ENCODE data around the gene PTCD2. TPM values are rescaled to one million over a fixed set of nuclear protein-coding genes. Genes with fewer than 3 reads are reported as not detected.
A peak's percentile ranks its signal among the peaks of the same experiment; 100 is the strongest.

PTCD2 gene
- total and polyA plus RNA-seq, 8 donors = 0.80 to 5.3 (median 2.7) TPM

GRCh38 chr5:72372923-72373322 is 52.8 kb downstream of the PTCD2 start:
- WGBS, 2 donors = 75 to 87% methylated on average over 4 of the region's 4 CpGs
- intact Hi-C loops (cut with DNase I) = loop anchor here in 1 of 3 donors (10.0 kb wide), 1 partner anchor 132 kb away; the partner anchor contains the start of gene ZNF366
- Histone ChIP-seq H3K27ac (no peak overlapping the region), H3K9me3 (no peaks in the 10 kb centered on the region), H3K36me3 (no peaks in the 10 kb centered on the region), H3K27me3 (no peaks in the 10 kb centered on the region), H3K4me3 (no peak overlapping the region), H3K4me1 (no peaks in the 10 kb centered on the region)
- no peak for TF ChIP-seq CTCF (IDR thresholded peaks at IDR 0.05)
- FAIRE-seq = no peak
- no peak for ATAC-seq
- no peak for DNase-seq

GRCh38 chr5:72374844-72375243 is 54.7 kb downstream of the PTCD2 start:
- no peak for DNase-seq
- intact Hi-C loops (cut with DNase I) = loop anchor here in 1 of 3 donors (10.0 kb wide), 1 partner anchor 130 kb away; the partner anchor contains the start of gene ZNF366
- Histone ChIP-seq H3K27ac (no peak overlapping the region), H3K4me3 (no peak overlapping the region), H3K36me3 (no peaks in the 10 kb centered on the region), H3K4me1 (no peaks in the 10 kb centered on the region), H3K27me3 (no peaks in the 10 kb centered on the region), H3K9me3 (no peaks in the 10 kb centered on the region)
- WGBS, 2 donors = 90 to 92% methylated on average over 3 of the region's 3 CpGs
- TF ChIP-seq CTCF (IDR thresholded peaks at IDR 0.05) = no peak
- no peak for FAIRE-seq
- no peak for ATAC-seq

GRCh38 chr5:72376381-72376780 is 56.2 kb downstream of the PTCD2 start:
- ATAC-seq (no peak), FAIRE-seq (no peak), DNase-seq (no peak)
- no peaks in the 10 kb centered on the region for H3K9me3 ChIP-seq
- H3K27ac ChIP-seq = no peak overlapping the region
- no peak for TF ChIP-seq CTCF (IDR thresholded peaks at IDR 0.05)
- H3K27me3 ChIP-seq = no peaks in the 10 kb centered on the region
- no peak overlapping the region for H3K4me3 ChIP-seq
- intact Hi-C loops (cut with DNase I) = loop anchor here in 1 of 3 donors (10.0 kb wide), 1 partner anchor 128 kb away; the partner anchor contains the start of gene ZNF366
- no peaks in the 10 kb centered on the region for H3K36me3 ChIP-seq
- H3K4me1 ChIP-seq = no peaks in the 10 kb centered on the region

GRCh38 chr5:72377910-72378638 is 57.9 kb downstream of the PTCD2 start:
- ATAC-seq (peak in 2 of 4 donors; percentile 28 to 68), FAIRE-seq (no peak), DNase-seq (no peak)
- Histone ChIP-seq H3K9me3 (no peaks in the 10 kb centered on the region), H3K27ac (no peak overlapping the region), H3K4me1 (no peaks in the 10 kb centered on the region), H3K4me3 (no peak overlapping the region), H3K36me3 (no peaks in the 10 kb centered on the region), H3K27me3 (no peaks in the 10 kb centered on the region)
- intact Hi-C loops (cut with DNase I) = loop anchor here in 1 of 3 donors (10.0 kb wide), 1 partner anchor 127 kb away; the partner anchor contains the start of gene ZNF366
- WGBS, 2 donors = 51 to 55% methylated on average over 4 of the region's 4 CpGs
- no peak for TF ChIP-seq CTCF (IDR thresholded peaks at IDR 0.05)
